ENCODE data around the gene NBEAL2.

DNA sequence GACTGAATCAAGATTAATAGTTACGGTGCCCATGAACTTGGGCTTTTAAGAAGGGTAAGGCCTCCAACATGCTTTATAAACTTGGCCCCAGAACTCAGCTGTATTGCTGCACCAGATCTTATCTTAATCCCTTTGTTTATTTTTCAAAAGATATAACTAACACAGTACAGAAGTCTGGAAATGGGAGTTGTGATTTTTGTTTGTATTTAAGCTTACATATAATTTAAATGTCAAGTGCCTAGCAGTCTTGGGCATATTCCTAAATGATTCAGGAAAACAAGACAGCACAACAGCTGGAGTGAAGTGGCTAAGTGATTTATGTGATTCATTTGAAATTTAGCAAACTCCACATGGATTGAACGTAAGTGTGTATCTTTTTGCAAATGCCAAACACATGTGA, 56.2 kb downstream of the NBEAL2 start:
- TF ChIP-seq POLR2AphosphoS5 (IDR thresholded peaks at IDR 0.05) = no peak
- no peak for TF ChIP-seq CTCF (IDR thresholded peaks at IDR 0.05)
- no peak for TF ChIP-seq EP300 (IDR thresholded peaks at IDR 0.05)
- TF ChIP-seq POLR2A (IDR thresholded peaks at IDR 0.05) = no peak
